ENCODE measurements around the gene MYBL2. TPM values are rescaled to one million over a fixed set of nuclear protein-coding genes. Genes with fewer than 3 reads are reported as not detected.
A peak's percentile ranks its signal among the peaks of the same experiment; 100 is the strongest.

MYBL2 gene
- total and polyA plus RNA-seq, 2 experiments from 2014 or later: 3.5 to 13.8 TPM

DNA sequence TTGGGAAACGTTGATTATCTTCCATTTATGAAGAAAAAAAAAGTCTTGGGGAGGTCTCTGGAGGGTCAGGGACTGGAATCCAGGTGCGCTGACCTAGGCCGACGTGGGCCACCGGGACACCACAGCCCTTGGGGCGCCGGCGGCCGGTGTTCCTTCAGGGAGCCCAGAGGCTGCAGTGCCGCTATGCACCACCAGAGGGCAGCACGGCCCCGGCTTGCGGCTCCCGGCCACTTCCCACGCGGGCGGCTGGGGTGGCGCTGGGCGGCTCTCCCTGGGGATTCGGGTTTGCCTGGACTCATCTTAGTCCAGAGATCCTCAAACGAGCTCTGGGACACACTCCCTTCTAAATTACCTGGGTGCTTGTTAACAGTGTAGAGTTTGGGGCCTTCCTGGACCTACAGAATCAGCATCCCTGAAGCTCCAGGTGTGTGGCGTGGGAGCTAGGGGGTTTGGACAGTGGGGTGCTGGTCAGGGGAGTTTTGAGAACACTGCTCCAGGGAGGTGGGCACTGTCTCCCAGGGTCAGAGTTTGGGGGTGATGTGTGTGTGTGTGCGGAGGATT, 82.9 kb downstream of the MYBL2 start:
- Histone ChIP-seq H3K9me2 (replicated peaks; ENCODE audit: insufficient read depth) (no peaks in the 10 kb centered on the region), H3K9me3 (ENCODE audit: low read depth) (no peaks in the 10 kb centered on the region), H4K20me1 (ENCODE audit: insufficient read depth, poor library complexity, severe bottlenecking) (no peaks in the 10 kb centered on the region), H3K27ac (no peak overlapping the region), H3K27me3 (no peaks in the 10 kb centered on the region), H3K79me2 (no peaks in the 10 kb centered on the region), H2AFZ (no peak overlapping the region), H3K4me1 (ENCODE audit: insufficient read depth) (no peaks in the 10 kb centered on the region), H3K4me3 (no peak overlapping the region), H3K4me2 (no peak overlapping the region), H3K36me3 (replicated peaks; ENCODE audit: insufficient read depth, low read depth) (no peaks in the 10 kb centered on the region)
- TF ChIP-seq EZH2phosphoT487 (IDR thresholded peaks at IDR 0.05; ENCODE audit: low read depth, severe bottlenecking, unreplicated experiment): no peak
- TF ChIP-seq, protein P1, sequence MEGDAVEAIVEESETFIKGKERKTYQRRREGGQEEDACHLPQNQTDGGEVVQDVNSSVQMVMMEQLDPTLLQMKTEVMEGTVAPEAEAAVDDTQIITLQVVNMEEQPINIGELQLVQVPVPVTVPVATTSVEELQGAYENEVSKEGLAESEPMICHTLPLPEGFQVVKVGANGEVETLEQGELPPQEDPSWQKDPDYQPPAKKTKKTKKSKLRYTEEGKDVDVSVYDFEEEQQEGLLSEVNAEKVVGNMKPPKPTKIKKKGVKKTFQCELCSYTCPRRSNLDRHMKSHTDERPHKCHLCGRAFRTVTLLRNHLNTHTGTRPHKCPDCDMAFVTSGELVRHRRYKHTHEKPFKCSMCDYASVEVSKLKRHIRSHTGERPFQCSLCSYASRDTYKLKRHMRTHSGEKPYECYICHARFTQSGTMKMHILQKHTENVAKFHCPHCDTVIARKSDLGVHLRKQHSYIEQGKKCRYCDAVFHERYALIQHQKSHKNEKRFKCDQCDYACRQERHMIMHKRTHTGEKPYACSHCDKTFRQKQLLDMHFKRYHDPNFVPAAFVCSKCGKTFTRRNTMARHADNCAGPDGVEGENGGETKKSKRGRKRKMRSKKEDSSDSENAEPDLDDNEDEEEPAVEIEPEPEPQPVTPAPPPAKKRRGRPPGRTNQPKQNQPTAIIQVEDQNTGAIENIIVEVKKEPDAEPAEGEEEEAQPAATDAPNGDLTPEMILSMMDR (IDR thresholded peaks at IDR 0.05; ENCODE audit: poor library complexity): peak; percentile 98
- WGBS (ENCODE audit: low lambda C conversion rate, missing lambda C conversion rate): 9% methylated on average over 23 of the region's 23 CpGs
- peak; percentile 84 for DNase-seq (ENCODE audit: low spot score)

DNA sequence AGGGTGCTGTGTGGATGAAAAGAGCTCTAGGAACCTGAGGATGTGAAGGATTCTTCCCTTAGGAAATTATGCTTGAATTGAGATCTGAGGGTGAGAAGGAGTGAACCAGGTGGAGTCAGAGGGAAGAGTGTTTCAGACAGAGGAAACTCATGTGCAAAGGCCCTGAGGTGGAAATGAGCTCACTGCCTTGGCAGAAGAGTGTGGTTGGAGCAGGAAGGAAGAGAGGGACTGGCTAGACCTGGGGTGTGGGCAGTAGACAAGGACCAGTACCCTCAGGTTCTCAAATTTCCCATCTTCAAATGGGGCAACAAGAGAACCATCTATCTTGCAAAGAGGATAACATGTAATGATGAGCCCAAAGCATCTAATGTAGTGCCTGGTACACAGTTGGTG, 83.9 kb downstream of the MYBL2 start:
- H3K27ac ChIP-seq: no peak overlapping the region
- H3K9me2 ChIP-seq (replicated peaks; ENCODE audit: insufficient read depth): no peaks in the 10 kb centered on the region
- H2AFZ ChIP-seq: no peak overlapping the region
- TF ChIP-seq, protein P1 (IDR thresholded peaks at IDR 0.05; ENCODE audit: poor library complexity): no peak
- TF ChIP-seq EZH2phosphoT487 (IDR thresholded peaks at IDR 0.05; ENCODE audit: low read depth, severe bottlenecking, unreplicated experiment) (no peak), EZH2 (IDR thresholded peaks at IDR 0.05; ENCODE audit: borderline replicate concordance) (no peak)
- no peaks in the 10 kb centered on the region for H3K9me3 ChIP-seq (ENCODE audit: low read depth)
- H3K4me1 ChIP-seq (ENCODE audit: insufficient read depth): no peaks in the 10 kb centered on the region
- H4K20me1 ChIP-seq (ENCODE audit: insufficient read depth, poor library complexity, severe bottlenecking): no peaks in the 10 kb centered on the region
- H3K79me2 ChIP-seq: no peaks in the 10 kb centered on the region
- H3K4me2 ChIP-seq: no peak overlapping the region
- DNase-seq (ENCODE audit: low spot score): no peak
- no peaks in the 10 kb centered on the region for H3K36me3 ChIP-seq (replicated peaks; ENCODE audit: insufficient read depth, low read depth)
- H3K4me3 ChIP-seq: no peak overlapping the region
- H3K27me3 ChIP-seq: no peaks in the 10 kb centered on the region

GRCh38 chr20:43751167-43752050, 84.5 kb downstream of the MYBL2 start:
- Histone ChIP-seq H4K20me1 (ENCODE audit: insufficient read depth, poor library complexity, severe bottlenecking) (no peaks in the 10 kb centered on the region), H3K9me3 (ENCODE audit: low read depth) (no peaks in the 10 kb centered on the region), H3K36me3 (replicated peaks; ENCODE audit: insufficient read depth, low read depth) (no peaks in the 10 kb centered on the region), H3K4me1 (ENCODE audit: insufficient read depth) (no peaks in the 10 kb centered on the region), H3K4me2 (no peak overlapping the region), H3K9me2 (replicated peaks; ENCODE audit: insufficient read depth) (no peaks in the 10 kb centered on the region), H3K27me3 (no peaks in the 10 kb centered on the region), H3K4me3 (no peak overlapping the region), H3K79me2 (no peaks in the 10 kb centered on the region), H3K27ac (no peak overlapping the region), H2AFZ (no peak overlapping the region)
- WGBS (ENCODE audit: low lambda C conversion rate, missing lambda C conversion rate): 88% methylated on average over 11 of the region's 11 CpGs
- TF ChIP-seq EZH2 (IDR thresholded peaks at IDR 0.05; ENCODE audit: borderline replicate concordance) (no peak), EZH2phosphoT487 (IDR thresholded peaks at IDR 0.05; ENCODE audit: low read depth, severe bottlenecking, unreplicated experiment) (no peak)
- TF ChIP-seq, protein P1 (IDR thresholded peaks at IDR 0.05; ENCODE audit: poor library complexity): no peak
- no peak for DNase-seq (ENCODE audit: low spot score)
